IPS DF 4.7 (cell line): ENCODE data around the gene NOL9.
A peak's percentile ranks its signal among the peaks of the same experiment; 100 is the strongest.

Experiments used
- DNase-seq: peaks from one replicate; pipeline ENCODE4 v3.0.0-alpha.2; 2013; ENCODE audit warnings: low spot score; ENCODE audit errors: extremely low read depth

The NOL9 gene

DNA sequence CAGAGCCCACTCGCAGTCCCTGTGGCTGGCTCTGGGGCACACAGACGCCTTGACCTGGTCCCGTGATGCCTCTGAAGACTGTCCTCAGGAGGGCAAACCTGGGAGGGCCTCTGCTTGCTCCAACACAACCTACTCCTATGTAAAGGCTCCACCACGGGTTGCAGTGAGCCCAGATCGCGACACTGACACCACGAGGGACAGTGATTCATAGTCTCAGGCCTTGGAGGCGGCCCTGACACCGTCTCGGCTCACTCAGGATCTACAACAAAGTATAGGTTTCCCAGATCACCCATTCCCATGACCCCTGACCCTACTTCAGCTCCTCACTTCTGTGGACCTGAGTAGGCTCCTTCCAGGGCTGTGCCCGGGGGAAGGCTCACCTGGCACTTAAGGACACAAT, 28.0 kb downstream of the NOL9 start:
- DNase-seq: no peak

DNA sequence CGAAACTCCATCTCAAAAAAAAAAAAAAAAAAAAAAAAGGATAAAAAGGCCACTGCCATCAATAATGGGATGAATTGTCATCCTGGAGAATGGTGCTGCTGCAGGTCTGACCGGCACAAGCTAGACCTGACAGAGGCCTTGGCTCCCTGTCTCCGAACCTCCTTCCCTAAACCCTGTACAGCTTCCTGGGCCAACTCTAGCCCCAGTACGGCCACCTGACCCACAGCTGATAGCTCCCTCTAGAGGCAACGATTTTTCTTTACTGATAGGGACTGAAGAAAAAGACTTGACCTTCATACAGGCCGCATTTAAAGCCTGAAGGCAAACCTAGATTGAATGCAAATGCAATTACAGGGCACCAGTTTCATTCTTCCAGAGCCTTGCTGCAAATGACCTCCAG, 30.7 kb downstream of the NOL9 start:
- peak; percentile 68 for DNase-seq

DNA sequence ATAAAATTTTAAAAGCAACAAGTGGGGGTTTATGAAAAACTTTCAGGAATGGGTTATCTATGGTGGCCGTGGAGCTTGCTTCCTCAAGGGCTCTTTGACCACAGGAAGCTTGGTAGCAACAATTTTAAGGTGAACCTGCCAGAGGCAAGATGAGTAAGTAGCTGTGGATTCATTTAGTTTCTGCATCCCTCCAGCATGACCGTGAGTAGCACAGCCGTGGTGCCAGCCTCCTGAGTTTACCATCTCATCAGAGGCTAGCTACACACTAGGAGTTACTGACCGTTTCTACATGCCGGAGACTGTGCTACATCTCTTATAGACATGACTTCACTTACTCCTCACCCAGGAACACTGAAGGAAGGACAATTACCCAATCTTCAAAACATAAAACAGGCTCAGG, 32.8 kb downstream of the NOL9 start:
- no peak for DNase-seq

DNA sequence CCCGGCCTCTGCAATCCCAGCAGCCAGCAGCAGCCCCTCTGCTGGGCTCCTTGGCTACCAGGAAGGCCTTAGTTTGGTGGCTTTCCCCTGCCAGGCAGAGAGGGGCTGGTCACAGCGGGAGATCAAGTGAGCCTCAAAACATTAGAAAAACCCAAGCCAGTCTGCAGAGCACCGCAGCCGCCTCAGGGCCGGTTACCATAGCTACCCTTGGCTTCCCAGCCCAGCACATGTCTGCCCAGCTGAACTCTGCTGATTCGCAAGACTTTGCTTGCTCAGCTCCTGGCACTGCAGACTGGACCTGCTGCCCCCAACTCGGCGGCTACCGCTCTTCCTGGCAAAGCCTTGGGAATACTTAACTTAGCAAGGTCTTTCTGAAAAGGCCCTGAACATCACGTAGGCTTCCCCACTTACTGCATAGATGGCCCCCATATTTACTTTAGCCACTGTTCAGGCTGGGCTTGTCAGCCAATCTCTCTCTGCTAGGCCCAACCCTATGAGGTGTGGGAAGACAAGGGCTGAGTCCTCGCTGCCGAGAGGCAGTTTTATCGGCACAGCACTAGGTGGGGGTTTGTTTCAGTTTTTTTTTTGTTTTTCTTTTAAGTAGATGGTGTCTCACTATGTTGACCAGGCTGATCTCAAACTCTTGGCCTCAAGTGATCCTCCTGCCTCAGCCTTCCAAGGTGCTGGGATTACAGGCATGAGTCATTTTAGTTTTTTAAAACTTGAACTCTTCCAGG, 34.2 kb downstream of the NOL9 start:
- DNase-seq: peak; percentile 79

DNA sequence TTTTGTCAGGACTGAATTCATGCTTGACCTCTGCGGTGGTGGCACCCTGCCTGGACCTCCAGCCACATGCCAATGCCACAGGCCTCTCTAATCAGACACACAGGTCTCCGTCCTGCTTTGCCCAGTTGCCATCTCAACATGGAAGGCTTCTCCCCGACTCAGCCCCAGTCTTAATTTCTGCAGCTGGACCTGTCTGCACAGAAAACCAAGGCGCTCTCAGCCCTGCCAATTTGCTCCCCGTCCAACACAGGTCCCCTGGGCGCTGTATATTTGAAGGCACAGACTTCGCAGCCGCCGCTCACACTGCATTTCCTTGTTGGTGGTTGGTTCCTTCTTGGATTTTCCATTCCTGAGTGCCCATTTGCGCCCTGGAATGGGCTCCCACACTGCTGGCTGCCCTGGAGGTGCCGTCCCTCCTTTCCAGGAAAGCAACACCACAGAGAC, 34.8 kb downstream of the NOL9 start:
- no peak for DNase-seq

DNA sequence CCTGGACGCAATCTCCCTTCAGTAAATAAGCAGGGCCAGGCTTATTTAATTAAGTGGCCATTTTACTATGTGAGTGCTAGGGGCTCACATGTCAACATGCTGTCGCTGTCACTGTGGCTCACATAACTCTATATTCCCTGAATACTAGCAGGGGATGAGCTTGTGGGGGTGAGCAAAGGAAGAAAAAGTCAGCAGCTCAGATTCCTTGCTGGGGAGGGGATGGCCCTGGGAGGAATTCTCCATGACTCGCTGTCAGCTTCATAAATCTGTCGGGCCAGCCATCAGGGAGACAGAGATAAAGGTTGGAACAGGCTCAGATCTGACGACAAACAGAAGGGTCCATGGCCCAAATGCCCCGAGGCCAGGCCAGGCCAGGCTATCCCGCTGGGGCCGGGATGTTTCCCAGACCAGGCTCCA, 36.9 kb downstream of the NOL9 start:
- DNase-seq: no peak

DNA sequence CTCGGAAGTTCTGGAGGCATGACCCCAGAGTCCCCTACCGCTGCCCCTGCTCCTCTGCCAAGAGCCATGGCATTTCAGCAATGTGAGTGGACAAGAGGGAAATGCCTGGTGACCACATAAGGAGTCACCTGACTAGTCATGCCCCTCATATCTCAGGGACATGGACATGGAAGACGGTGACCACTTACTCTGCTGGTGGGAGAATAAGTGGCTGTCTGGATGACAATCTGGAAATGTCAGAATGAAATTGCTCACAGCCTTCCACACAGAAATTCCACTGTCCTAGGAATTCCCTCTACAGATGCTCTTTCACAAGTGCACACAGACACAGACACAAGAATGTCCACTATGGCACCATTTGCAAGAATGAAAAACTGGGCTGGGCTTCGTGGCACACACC, 38.5 kb downstream of the NOL9 start:
- DNase-seq: no peak

DNA sequence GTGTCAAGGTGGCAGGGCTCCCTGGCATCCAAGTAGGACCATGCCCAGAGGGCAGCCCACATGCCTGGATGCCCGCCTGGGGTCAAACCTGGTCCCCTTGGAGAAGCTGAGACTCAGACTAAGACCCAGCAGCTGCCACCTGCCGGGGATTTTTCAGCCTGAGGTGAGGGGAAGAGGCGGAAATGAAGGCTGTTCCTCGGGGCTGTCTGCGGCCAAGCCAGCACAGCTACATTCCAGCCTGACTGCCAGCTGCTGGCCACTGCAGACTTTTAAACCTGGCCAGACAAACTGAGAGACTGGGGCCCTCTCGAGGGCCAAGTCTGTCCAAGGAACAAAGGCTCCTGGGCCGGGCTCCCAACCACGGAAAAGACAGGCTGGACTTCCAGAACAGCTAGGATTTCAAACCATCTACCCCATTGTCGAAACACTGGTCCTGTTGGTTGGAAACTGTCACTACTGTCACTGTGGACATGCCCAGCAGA, 41.0 kb downstream of the NOL9 start:
- no peak for DNase-seq

DNA sequence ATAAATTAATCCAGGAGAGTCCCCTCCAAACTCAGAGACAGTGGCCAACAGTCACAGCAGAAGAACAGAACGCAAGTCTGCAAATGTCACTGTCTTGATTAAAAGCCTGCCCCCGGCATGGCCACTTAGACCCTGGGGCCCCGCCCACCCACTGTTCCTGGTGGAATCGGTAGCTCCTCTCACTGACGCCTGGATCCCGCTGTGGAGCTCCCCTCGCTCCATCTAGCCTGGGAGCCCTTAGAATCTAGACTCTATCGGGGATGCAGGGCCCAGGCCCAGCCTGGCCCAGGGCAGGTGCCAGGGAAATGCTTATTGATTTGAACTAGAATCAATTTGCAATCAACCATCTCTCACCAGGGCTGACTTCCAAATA, 41.4 kb downstream of the NOL9 start:
- DNase-seq: no peak

DNA sequence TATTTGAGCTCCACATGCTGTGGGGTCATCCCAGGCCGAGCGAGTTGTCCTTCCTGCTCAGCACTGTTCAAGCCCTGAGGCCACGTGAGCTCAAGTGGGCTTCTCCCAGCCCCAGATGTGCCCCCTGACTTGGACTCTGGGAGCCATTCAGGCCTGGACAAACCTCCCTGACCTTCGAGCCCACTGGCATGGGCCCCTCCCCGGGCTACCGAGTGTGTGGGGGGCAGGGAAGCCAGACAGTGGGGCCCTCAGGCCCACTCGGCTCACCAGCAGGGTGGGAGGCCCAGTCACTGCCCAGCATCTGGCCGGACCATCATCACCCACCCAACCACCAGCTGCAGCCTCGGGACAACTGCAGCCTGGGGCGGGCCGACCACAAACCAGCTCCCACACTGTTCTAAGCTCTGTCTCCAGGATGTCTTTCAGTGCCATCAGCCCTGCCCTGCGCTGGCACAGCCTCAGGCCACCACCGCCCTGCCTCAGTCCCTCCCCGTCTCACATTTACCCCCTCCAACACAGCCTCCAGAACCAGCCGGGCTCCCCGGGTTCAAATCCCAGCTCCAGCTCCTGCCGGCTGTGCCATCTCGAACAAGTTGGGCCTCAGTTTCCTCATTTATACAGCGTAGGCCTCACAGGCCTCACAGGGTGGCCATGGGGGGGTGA, 41.9 kb downstream of the NOL9 start:
- no peak for DNase-seq

DNA sequence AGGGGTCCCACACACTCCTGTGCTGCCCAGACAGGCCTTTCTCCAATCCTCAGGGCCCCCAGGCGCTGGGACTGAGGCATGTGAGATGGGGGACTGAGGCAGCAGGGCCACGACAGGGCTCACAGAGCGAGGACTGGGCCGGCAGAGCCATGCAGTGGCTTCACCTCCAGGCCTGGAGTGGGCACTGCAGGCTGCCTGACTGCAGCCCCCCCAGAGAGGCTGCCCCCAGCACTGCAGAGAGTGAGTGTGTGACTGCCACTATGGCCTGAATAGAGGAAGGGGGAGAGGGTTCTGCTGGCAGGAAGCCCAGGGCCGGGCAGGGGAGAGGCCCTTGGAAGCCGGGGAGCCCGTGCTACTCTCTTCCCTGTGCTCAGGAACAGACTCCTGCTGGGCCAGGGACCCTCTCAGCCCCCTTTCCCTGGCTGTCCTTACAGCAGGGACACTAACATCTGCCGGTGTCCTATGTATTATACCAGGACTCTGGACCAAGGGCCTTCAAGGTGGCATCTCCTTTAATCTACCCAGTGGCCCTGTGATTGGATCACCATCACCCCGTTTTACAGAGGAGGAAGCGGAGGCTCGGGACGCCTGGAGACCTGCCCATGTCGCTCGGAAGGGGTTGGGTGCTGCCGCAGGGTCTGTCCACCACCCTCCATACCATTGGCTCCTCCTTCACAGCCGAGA, 42.6 kb downstream of the NOL9 start:
- DNase-seq: no peak

DNA sequence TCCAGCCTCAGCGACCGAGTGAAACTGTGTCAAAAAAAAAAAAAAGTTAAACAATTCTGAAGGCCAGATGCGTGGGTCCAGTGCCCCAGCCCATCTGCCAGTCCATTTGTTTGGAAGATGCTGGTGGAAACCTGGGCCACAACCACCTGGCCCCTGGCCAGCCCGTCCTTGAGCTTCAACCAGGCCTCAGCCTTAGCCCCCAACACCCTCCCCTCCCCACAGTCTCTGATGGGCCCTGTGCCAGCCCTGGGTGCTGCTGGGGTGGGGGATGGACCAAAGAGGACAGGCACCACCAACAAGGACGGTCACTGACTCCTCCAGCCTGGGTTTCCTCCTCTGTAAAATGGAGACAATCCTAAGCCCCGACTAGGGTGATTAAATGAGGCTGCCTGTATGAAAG, 43.3 kb downstream of the NOL9 start:
- DNase-seq: no peak

DNA sequence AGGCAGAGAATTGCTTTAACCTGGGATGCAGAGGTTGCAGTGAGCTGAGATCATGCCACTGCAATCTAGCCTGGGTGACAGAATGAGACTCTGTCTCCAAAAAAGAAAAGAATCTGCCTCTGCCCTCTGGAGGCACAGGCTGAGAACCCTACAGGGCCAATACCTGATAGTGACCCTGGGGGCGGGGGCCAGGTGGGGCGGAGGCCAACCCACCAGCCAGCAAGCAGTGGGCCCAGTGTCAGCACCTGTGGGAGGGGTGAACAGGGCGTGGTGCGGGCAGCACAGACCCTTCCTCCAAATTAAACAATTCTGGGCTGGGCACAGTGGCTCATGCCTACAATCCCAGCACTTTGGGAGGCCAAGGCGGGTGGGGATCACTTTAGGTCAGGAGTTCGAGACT, 43.8 kb downstream of the NOL9 start:
- DNase-seq: no peak

DNA sequence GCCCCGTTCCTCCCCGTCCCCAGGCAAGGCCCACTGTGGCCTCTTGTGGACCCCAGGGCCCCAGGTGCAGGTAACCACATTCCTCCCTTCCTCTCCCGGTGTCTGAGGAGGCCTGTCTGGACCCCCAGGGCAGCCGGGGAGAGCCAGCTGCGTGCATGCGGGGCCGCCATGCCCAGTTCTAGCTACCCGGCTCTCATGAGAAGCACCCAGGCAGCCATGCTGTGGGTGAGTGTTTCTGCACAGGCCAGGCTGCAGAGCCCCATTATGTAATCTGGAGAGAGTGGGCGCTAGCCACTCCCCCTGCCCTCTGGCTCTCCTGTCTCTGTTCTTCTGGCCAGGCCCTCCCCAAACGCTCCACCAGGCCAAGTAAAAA, 44.4 kb downstream of the NOL9 start:
- no peak for DNase-seq

DNA sequence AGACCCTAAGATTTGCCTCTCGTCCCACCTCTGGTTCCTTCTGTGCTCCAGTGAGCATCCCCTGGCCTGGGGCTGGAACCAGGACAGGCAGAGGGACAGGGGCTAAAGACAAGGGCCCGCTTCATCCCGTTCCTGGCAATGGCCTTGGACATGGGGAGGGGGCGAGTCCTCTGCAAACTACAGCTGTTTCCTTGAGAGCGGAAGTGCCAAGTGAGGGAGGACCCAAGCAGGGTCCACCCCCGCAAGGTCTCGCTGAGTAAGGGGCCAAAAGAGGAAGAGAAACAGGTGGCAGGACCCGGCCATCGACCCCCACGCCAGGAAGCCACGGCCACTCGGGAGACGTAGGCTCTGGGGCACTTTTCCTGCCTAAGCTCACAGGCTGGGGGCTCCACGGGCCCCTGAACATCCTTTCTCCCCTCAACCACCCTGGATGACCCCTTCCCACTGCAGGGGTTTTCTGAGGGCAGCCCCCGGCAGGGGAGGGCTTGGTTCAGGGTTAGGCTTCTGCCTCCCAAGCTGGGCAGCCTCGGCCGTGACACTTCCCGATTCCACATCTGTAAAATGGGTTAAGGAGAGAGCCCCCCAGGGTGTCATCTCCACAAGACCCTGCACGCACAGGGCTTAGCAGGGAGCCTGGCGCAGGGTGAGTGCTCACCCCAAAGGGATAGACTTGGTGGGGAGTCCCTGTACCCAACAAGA, 44.9 kb downstream of the NOL9 start:
- no peak for DNase-seq

DNA sequence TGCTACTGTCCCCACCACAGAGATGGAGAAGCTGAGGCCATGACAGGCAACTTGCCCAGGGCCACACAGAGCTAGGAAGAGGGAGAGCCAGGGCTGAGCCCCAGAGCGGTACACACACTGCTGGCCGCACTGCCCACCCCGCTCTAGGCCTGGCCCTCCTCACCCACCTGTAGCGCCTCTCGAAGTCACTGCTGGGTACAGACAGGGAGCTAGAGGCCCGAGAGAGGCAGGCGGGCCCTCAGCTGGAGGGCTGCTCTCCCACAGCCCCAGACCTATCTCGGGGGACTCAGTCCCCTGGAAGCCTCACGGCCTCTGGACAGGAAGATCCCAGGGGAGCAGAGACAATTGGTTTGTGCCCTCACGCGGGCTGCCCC, 45.5 kb downstream of the NOL9 start:
- no peak for DNase-seq

DNA sequence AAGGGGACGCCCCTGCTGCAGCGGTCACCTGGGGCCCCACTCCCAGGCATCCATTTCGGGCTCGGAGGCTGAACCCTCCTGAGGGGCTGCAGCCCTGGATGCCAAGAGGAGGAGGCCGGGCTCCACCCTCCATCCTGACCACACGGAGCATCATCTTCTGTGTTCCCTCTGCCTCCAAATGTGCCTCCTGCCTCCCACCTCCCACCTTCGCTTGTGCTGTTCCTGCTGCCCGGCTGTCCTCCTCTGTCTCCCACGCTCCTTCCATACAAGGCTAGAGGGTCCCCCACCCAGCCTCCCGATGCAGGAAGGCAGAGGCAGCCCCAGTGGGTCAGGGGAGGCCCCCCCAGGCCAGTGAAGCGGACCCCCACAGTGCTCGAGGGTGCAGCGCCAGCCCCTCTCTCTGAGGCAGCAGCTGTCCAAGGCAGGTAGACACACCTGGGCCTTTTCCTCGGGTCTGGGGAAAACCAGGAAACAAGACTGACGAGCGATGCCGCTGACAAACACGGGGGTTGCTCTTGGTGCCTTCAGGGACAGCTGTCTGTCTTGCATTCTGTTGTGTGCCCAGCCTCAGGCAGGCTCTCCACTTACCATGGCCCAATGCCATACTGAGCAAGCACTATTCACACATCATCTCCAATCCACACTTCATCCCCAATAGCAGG, 46.0 kb downstream of the NOL9 start:
- no peak for DNase-seq

DNA sequence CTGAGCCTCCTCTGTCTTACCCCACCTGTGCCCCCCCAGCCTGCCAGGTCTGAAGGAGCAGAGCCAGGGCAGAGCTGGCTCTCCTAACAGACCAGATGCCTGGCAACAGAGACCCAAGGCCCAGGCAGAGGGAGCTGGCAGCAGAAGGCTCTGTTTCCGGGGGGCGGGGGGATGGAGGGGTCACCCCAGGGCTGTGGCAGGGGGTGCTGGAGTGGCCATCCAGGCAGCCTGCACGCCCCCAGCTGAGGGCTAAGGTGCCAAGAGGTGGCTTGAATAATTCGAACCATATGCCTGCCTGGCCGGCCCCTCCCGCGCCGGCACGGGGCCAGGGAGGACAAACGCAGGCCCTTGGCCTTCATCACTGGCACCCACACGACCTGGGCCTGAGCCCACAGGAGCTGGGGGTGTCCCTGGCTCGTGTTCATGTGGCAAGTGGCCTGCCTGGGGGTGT, 46.8 kb downstream of the NOL9 start:
- DNase-seq: no peak

DNA sequence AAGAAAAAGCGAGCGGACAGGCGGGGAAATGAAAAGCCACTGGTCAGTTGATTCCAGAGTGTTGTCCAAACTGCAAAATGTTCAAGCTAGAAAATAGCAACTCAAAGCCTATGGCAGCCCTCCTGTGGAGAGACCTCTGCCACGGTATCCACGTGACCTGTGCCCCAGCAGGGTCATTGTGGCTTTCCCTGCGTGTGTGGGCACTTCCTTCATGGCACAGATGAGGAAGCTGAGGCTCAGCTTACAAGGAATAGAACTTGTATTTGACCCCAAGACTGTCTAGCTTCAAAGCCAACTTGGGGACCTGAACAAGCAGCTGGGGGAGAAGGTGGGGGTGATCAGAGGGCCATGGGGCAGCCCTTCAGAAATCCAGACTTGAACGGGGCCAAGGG, 47.3 kb downstream of the NOL9 start:
- DNase-seq: no peak

DNA sequence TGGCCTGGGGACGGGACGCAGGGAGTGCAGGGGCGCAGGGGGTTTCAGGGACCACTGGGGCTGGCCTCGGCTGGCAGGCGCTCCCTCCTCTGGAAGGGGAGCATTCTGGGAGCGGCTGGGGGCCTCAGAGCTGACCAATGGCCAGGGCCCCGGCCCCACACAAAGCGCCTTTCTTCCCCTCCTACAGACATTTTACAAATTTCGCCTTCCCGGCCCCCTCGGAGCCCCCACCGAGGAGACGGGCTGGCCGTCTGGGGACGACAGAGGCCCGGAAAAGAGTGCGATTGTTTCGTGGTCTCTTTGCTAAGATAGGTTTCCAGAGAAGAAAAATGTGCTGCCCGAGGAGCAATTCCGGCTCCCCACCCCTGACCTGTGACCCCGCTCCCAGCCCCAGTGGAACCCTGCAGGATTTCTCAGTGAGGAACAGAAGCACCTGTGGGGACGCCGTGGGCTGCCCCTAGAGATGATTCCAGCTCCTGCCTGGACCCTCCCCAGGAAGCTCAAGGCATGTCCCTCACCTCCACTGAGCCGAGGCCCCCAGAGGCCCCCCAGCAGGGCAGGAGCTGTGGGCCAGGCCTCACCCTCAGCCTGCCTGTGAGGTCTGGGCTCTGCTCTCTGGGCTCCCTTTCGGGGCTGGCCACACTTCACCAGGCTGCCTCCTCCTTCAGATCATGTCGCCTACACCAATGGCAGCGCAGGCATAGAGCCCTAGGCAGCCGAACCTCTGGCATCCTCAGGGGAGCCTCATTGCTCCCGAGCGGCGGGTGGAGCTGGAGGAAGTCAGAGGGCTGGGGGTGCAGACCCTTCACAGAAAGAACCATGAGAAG, 47.9 kb downstream of the NOL9 start:
- DNase-seq: no peak
